ENCODE data around the gene HLCS.

HLCS gene

DNA sequence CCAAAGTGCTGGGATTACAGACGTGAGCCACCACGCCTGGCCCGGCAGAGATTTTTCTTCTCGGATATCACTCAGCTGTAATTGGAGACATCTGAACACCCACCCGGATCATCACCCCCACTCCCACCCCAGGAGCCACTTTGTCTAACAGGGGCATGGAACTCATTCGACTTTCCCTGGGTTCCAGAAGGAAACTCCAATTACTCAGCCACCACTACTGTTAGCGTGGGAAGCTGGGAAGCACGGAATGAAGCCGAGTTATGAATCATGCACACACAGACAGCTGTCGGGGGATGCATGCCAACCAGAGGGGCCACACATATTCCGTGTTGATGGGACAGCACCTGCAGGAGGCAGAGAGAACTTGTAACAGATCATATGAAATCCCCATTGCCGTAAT lies 85.2 kb downstream of the HLCS start:
- Histone ChIP-seq H3K27ac (ENCODE audit: low read length) (no peak overlapping the region), H3K4me3 (ENCODE audit: low read length) (no peak overlapping the region), H3K27me3 (ENCODE audit: control insufficient read depth, insufficient read depth, low read length) (no peaks in the 10 kb centered on the region), H3K36me3 (ENCODE audit: control insufficient read depth, insufficient read depth, low read length) (no peaks in the 10 kb centered on the region), H3K9me3 (ENCODE audit: control insufficient read depth, insufficient read depth, low read length) (no peaks in the 10 kb centered on the region; the same call in 1 of the 2 replicates), H3K4me1 (ENCODE audit: control insufficient read depth, insufficient read depth, low read length) (no peaks in the 10 kb centered on the region)
- no peak for DNase-seq (ENCODE audit: low read depth, low spot score)
- no CpG with 5 or more reads among the region's 12 CpGs for WGBS (ENCODE audit: insufficient coverage, insufficient read length)

DNA sequence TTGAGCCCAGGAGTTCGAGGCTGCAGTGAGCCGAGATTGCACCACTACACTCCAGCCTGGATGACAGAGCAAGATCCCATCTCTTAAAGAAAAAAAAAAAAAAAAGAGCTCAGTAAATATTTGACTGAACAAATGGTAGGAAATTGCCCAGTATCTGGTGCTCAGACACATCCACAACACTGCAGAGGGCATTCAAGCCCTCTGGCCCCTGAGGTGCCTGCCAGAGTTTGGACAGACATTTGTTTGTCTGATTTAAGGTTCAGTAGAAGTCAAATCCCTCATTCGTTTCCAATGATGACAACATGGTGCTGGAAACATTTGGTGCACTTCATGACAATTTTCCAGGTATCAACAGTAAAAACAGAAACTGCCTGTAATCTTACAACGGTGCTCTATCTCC lies 86.6 kb downstream of the HLCS start:
- Histone ChIP-seq H3K9me3 (ENCODE audit: control insufficient read depth, insufficient read depth, low read length) (no peaks in the 10 kb centered on the region; the same call in 1 of the 2 replicates), H3K4me3 (ENCODE audit: low read length) (no peak overlapping the region), H3K4me1 (ENCODE audit: control insufficient read depth, insufficient read depth, low read length) (no peaks in the 10 kb centered on the region), H3K27ac (ENCODE audit: low read length) (no peak overlapping the region), H3K36me3 (ENCODE audit: control insufficient read depth, insufficient read depth, low read length) (no peaks in the 10 kb centered on the region), H3K27me3 (ENCODE audit: control insufficient read depth, insufficient read depth, low read length) (no peaks in the 10 kb centered on the region)
- no peak for DNase-seq (ENCODE audit: low read depth, low spot score)
- WGBS (ENCODE audit: insufficient coverage, insufficient read length), result no CpG with 5 or more reads among the region's 4 CpGs

DNA sequence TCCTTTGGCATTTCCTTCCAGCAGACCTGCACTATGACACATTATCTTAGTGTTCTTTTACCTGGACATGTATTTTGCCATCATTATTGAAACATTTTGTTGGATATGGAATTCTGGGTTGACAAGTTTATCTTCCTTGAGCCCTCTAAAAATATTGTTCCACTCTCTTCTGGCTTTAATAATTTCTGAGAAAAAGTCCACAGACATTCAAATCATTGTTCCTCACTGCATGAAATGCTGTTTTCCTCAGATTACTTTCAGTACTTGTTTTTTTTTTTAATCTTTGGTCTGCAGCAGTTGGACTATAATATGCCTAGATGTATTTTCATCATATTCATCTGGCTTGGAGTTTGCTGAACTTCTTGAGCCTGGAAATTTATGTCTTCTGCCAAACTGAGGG lies 88.7 kb downstream of the HLCS start:
- no peak for DNase-seq (ENCODE audit: low read depth, low spot score)
- Histone ChIP-seq H3K4me1 (ENCODE audit: control insufficient read depth, insufficient read depth, low read length) (0 out of 2 replicates have a peak, but pooled peaks cover 1% of the 10 kb centered on the region), H3K27ac (ENCODE audit: low read length) (no peak overlapping the region), H3K9me3 (ENCODE audit: control insufficient read depth, insufficient read depth, low read length) (no peaks in the 10 kb centered on the region), H3K4me3 (ENCODE audit: low read length) (no peak overlapping the region), H3K36me3 (ENCODE audit: control insufficient read depth, insufficient read depth, low read length) (no peaks in the 10 kb centered on the region), H3K27me3 (ENCODE audit: control insufficient read depth, insufficient read depth, low read length) (no peaks in the 10 kb centered on the region)

DNA sequence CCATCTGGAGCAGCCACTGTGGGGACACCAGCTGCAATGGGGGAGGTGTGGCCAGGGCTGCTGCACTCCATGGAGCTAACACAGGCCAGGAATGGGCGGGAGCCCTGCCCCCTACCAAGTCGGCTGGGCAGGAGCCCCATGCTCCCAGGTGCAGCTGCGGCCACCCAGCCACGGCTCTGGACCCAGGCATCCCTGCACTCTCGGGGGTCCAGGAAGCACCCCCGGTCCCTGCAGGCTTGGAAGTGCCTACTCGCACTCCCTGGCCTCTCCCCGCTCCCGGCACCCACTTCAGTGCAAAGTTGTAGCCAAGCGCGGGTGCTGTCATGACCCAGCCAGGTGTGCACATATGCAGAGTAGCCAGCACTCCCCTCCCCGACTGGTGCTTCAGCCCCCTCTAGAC lies 91.8 kb downstream of the HLCS start:
- H3K4me1 ChIP-seq (ENCODE audit: control insufficient read depth, insufficient read depth, low read length), result 0 out of 2 replicates have a peak, but pooled peaks cover 1% of the 10 kb centered on the region
- no peaks in the 10 kb centered on the region for H3K27me3 ChIP-seq (ENCODE audit: control insufficient read depth, insufficient read depth, low read length)
- no peak overlapping the region for H3K27ac ChIP-seq (ENCODE audit: low read length)
- no peak overlapping the region for H3K4me3 ChIP-seq (ENCODE audit: low read length)
- no peaks in the 10 kb centered on the region for H3K36me3 ChIP-seq (ENCODE audit: control insufficient read depth, insufficient read depth, low read length)
- DNase-seq (ENCODE audit: low read depth, low spot score), result no peak
- H3K9me3 ChIP-seq (ENCODE audit: control insufficient read depth, insufficient read depth, low read length), result no peaks in the 10 kb centered on the region
- WGBS (ENCODE audit: insufficient coverage, insufficient read length), result no CpG with 5 or more reads among the region's 12 CpGs

DNA sequence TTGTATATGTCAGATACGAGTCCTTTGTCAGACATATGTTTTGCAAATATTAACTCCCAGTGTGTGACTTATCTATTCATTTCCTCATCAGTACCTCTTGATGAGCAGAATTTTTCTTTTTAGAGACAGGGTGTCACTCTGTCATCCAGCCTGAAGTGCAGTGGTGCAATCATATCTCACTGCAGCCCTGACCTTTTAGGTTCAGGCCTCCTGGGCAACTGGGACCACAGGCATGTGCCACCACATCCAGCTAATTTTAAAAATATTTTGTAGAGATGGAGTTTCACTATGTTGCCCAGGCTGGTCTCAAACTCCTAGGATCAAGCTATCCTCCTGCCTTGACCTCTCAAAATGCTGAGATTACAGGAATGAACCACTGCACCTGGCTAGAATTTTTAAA lies 93.0 kb downstream of the HLCS start:
- Histone ChIP-seq H3K4me3 (ENCODE audit: low read length) (no peak overlapping the region), H3K27me3 (ENCODE audit: control insufficient read depth, insufficient read depth, low read length) (no peaks in the 10 kb centered on the region), H3K9me3 (ENCODE audit: control insufficient read depth, insufficient read depth, low read length) (no peaks in the 10 kb centered on the region), H3K36me3 (ENCODE audit: control insufficient read depth, insufficient read depth, low read length) (no peaks in the 10 kb centered on the region), H3K4me1 (ENCODE audit: control insufficient read depth, insufficient read depth, low read length) (0 out of 2 replicates have a peak, but pooled peaks cover 1% of the 10 kb centered on the region), H3K27ac (ENCODE audit: low read length) (no peak overlapping the region)
- no peak for DNase-seq (ENCODE audit: low read depth, low spot score)
- WGBS (ENCODE audit: insufficient coverage, insufficient read length), result no CpG with 5 or more reads among the region's 1 CpG

DNA sequence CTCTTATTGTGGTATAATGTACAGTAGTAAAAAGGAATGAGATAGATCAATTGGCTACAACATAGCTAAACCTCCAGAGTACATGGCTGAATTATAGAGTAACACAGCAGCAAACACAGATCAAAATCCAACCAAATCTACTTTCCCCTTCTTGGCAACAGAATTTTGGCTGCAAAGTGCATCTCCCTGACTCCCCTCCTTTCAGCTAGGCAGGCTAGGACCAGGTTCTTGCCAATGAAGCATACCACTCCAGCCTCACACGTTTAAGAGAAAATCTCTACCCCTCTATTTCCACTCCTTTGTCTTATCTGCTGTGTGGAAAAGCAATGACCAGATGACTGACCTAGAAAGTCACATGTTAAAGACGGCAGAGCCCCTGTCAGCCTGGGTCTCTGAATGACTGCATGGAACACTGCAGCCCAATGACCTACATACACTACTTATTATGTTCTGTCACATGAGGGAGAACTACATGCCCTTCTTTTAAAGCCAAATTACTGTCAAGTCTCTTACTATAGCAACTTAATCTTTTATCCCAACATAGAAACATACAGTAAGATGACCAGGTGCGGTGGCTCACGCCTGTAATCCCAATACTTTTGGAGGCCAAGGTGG lies 99.1 kb downstream of the HLCS start:
- no peaks in the 10 kb centered on the region for H3K27me3 ChIP-seq (ENCODE audit: control insufficient read depth, insufficient read depth, low read length)
- WGBS (ENCODE audit: insufficient coverage, insufficient read length), result no CpG with 5 or more reads among the region's 4 CpGs
- H3K27ac ChIP-seq (ENCODE audit: low read length), result no peak overlapping the region
- no peaks in the 10 kb centered on the region for H3K9me3 ChIP-seq (ENCODE audit: control insufficient read depth, insufficient read depth, low read length)
- H3K4me3 ChIP-seq (ENCODE audit: low read length), result no peak overlapping the region
- no peaks in the 10 kb centered on the region for H3K4me1 ChIP-seq (ENCODE audit: control insufficient read depth, insufficient read depth, low read length)
- no peak for DNase-seq (ENCODE audit: low read depth, low spot score)
- H3K36me3 ChIP-seq (ENCODE audit: control insufficient read depth, insufficient read depth, low read length), result no peaks in the 10 kb centered on the region

DNA sequence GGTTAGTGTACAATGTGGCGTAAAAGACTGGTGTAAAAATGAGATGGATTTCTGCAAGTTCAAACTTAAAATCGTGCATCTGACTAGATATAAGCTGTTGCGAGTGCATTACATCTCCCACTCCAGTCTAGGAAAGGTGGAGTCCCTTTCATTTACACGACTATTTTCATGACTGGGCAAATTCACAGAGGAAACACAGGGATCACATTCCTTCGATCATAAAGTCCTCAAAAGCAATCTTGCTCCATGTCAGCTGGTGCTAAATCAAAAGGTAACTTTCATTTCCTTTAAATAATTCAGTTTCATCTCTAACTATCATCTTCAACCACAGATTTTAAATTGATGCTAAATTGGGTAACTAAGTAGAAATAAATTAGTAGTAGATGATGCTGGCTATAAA lies 100.0 kb downstream of the HLCS start:
- DNase-seq (ENCODE audit: low read depth, low spot score), result no peak
- Histone ChIP-seq H3K27me3 (ENCODE audit: control insufficient read depth, insufficient read depth, low read length) (no peaks in the 10 kb centered on the region), H3K4me3 (ENCODE audit: low read length) (no peak overlapping the region), H3K4me1 (ENCODE audit: control insufficient read depth, insufficient read depth, low read length) (no peaks in the 10 kb centered on the region), H3K9me3 (ENCODE audit: control insufficient read depth, insufficient read depth, low read length) (no peaks in the 10 kb centered on the region), H3K27ac (ENCODE audit: low read length) (no peak overlapping the region), H3K36me3 (ENCODE audit: control insufficient read depth, insufficient read depth, low read length) (no peaks in the 10 kb centered on the region)
- WGBS (ENCODE audit: insufficient coverage, insufficient read length), result no CpG with 5 or more reads among the region's 5 CpGs

DNA sequence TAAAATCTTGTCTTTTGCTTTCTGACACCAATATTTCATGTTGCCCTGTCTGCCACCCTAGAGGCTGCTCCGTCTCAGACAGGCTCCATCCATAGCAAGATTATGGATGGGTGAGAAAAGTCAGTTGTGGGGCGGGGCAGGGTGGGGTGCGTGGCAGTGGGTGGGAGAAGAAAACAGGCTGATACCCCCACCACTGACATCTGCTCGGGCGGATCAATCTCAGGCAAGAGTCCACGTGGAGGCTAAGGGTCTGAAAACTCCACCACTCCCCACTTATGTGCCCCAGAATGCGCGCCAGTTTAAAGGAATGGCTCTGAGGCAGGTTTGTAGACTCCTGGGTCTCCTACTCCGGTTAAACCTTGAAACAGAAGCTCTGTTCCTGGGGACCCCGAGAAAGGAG lies 101.5 kb downstream of the HLCS start:
- DNase-seq (ENCODE audit: low read depth, low spot score), result no peak
- Histone ChIP-seq H3K36me3 (ENCODE audit: control insufficient read depth, insufficient read depth, low read length) (no peaks in the 10 kb centered on the region), H3K27me3 (ENCODE audit: control insufficient read depth, insufficient read depth, low read length) (no peaks in the 10 kb centered on the region), H3K9me3 (ENCODE audit: control insufficient read depth, insufficient read depth, low read length) (no peaks in the 10 kb centered on the region), H3K4me1 (ENCODE audit: control insufficient read depth, insufficient read depth, low read length) (no peaks in the 10 kb centered on the region), H3K27ac (ENCODE audit: low read length) (no peak overlapping the region), H3K4me3 (ENCODE audit: low read length) (no peak overlapping the region)
- no CpG with 5 or more reads among the region's 10 CpGs for WGBS (ENCODE audit: insufficient coverage, insufficient read length)

DNA sequence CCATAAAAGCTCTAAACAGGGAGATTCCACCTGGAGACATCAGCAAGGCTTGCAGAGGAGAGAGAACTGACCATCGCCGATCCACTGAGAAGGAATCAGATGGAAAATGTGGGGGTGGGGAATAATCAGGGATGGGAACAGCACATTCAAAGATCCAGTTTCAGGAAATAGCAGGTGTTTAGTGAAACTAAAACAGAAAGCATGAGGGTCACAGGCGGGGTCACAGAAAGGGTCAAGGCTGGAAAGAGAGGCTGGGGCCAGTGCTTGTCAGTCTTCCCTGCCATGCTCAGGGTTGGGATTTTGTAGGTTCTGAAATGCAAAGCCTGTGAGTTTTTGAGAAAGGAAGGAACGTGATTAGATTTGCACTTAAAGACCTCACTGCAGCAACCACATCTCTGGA lies 103.2 kb downstream of the HLCS start:
- no peak overlapping the region for H3K4me3 ChIP-seq (ENCODE audit: low read length)
- H3K9me3 ChIP-seq (ENCODE audit: control insufficient read depth, insufficient read depth, low read length), result no peaks in the 10 kb centered on the region
- H3K36me3 ChIP-seq (ENCODE audit: control insufficient read depth, insufficient read depth, low read length), result no peaks in the 10 kb centered on the region
- no CpG with 5 or more reads among the region's 4 CpGs for WGBS (ENCODE audit: insufficient coverage, insufficient read length)
- no peaks in the 10 kb centered on the region; the same call in 1 of the 2 replicates for H3K4me1 ChIP-seq (ENCODE audit: control insufficient read depth, insufficient read depth, low read length)
- H3K27me3 ChIP-seq (ENCODE audit: control insufficient read depth, insufficient read depth, low read length), result no peaks in the 10 kb centered on the region
- DNase-seq (ENCODE audit: low read depth, low spot score), result no peak
- H3K27ac ChIP-seq (ENCODE audit: low read length), result no peak overlapping the region

DNA sequence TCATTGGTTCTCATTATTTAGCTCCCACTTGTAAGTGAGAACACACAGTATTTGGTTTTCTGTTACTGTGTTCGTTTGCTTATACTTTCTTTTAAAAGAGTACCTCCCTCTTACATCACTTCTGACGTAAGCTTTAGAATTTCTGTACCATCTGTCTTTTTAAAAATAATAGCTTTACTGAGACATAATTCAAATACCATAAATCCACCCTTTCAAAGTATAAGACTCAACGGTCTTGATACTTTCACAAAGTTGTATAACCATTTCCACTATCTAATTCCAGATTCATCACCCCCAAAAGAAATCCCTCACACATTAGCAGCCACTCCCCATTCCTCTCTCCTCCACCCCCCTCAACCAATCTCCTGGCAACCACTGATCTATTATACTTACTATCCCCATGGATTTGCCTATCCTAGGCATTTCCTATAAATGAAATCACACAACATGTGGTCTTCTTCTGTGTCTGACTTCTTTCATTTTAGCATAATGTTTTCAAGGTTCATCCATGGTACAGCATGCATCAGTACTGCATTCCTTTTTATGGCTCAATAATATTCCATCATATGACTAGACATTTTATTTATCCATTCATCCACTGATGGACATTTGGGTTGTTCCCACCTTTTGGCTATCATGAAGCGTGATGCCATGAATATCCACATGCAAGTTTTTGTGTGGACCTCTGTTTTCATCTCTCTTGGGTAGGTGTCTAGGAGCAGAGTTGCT lies 104.7 kb downstream of the HLCS start:
- no peak overlapping the region for H3K27ac ChIP-seq (ENCODE audit: low read length)
- no peaks in the 10 kb centered on the region for H3K27me3 ChIP-seq (ENCODE audit: control insufficient read depth, insufficient read depth, low read length)
- no peak for DNase-seq (ENCODE audit: low read depth, low spot score)
- H3K36me3 ChIP-seq (ENCODE audit: control insufficient read depth, insufficient read depth, low read length), result no peaks in the 10 kb centered on the region
- H3K4me1 ChIP-seq (ENCODE audit: control insufficient read depth, insufficient read depth, low read length), result no peaks in the 10 kb centered on the region; the same call in 1 of the 2 replicates
- 100% methylated on average over 1 of the region's 4 CpGs for WGBS (ENCODE audit: insufficient coverage, insufficient read length)
- H3K4me3 ChIP-seq (ENCODE audit: low read length), result no peak overlapping the region
- no peaks in the 10 kb centered on the region for H3K9me3 ChIP-seq (ENCODE audit: control insufficient read depth, insufficient read depth, low read length)

All from iPS DF 6.9 (cell line).